NCI-H187 (cell line): ENCODE data around the gene NKPD1.
A peak's percentile ranks its signal among the peaks of the same experiment; 100 is the strongest.

Source experiments
- DNase-seq, 2 experiments: peaks; one replicate each; lab custom pipeline; 2025; lab: John Stamatoyannopoulos, UW

NKPD1 gene

DNA sequence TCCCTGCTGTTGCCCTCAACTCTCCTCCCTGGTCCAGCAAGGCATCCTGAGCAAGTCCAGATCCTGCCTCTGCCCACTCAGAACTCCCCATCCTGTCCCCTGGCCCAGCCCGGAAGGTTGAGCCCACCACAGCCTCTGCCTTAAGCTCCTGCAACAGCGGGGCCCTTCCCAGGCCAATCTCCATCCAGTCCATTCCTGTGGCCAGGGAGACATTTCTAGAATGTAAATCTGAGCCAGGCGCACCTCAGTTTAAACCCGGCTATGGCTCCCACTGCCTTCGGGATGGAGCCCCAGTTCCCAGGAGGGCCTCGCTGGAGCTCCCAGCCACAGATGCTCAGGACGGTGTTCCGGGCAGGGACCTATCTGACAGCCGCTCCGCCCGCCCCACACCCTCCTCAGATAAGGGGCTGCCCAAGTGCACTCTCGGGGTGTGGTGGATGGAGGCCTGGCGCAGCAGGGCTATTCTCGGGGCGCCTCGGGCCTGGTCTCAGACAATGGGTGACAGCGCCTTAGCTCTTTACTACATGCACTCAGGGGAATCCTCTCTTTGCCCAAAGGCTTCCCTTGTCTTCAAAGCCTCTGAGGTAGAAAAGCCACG, 11.9 kb upstream of the NKPD1 start:
- DNase-seq: no peak

- no peak for DNase-seq
These were observed 11.4 kb upstream of the NKPD1 start for GRCh38 chr19:45172173-45172572.

DNA sequence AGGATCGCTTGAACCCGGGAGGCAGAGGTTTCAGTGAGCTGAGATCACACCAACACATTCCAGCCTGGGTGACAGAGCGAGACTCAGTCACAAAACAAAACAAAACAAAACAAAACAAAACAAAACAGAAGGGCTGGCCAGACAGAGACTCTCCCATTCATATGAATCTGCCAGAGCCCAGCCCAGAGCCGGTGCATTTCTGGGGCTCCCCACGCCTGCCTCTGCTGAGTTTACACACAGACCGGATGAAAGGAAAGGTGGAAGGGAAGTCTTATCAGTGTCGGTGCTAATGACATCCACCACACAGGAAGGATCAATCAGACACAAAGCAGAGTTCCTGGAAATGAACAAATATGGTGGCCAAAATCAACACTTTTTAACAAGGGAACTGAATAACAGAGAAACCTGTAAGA, 10.4 kb upstream of the NKPD1 start:
- DNase-seq: no peak

DNA sequence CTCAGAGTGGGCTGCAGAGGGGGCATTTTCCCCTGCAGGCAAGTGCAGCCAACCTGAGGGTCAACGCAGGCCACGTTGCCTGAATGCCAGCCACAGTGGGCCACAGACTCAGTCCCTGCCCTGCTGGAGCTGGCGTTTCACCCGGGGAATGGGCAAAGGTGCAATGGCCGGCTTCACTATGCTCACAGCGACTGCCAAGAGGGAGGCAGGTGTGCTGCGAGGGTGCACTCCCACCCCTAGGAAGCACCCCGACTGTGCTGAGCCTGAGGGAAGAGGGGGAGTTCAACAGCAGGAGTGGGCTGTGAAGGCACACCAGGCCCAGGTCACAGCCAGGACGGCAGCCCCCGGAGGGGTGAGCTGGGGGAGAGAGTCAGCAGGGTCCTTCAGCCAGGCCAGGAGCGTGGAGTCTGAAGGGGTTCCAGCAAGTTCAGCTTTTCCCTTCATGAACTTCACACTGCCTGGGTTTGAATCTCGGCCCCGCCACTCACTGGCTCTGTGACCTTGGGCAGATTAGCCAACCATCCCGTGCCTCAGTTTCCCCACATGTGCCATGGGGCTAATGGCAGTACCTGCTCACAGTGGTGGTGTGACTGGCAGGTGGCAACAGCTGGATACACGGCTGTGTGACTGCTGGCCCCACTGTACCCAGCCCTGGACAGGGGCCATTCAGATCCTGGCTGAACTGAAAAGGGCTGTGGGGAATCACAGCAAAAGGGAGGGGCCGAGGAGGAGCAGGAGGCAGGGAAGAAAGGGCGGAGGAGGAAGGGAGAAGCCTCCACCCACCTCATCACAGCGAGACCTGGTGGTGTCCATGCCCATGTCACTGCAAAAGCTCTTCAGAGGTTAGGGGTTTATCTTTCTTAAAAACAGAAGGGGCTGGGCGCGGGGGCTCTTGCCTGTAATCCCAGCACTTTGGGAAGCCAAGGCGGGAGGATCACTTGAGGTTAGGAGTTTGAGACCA, 9.6 kb upstream of the NKPD1 start:
- DNase-seq: no peak

DNA sequence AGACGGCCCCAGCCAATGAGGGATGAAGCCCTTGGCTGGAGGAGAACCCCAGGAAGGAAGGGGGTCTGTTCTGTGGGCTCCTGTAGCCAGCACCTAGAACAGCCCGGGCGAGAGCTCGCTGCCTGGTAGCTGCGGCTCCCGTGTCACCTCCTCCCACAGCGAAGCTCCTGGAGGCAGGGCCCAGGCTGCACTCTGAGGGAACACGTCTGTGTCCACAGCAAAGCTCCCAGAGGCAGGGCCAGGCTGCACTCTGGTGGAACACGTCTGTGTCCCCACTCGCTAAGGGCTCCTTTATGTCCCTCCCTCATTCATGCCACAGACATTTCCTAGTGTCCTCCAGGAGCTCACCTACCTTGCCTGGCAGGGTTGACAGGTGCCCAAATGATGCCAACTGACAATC, 8.8 kb upstream of the NKPD1 start:
- no peak for DNase-seq

GRCh38 chr19:45168767-45169351, 8.1 kb upstream of the NKPD1 start:
- DNase-seq: no peak

DNA sequence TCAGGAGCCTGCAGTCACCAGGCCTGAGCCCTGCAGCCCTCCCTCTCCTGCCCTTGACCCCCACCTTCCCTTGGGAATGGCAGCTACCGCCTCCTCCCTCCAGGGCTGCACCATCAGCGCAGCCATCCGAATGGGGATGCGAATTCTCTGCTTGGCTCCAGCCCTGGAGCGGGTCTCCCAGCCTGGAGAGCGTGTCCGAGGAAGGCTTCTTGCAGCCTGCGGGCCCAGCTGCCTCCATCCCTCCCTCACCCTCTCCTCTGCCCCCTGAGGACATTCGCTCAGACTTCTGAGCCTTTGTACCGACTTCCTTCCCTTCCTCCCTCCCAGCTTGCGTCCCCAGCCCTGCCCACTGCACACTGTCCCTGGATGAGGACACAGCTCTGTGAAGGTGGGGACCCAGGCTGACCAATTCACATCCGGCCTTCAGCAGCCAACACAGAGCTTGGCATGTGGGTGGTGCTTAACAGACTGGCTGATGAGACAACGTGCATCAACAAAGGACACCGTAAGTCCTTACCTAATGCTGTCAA, 6.0 kb upstream of the NKPD1 start:
- DNase-seq: peak; percentile 31 to 58

DNA sequence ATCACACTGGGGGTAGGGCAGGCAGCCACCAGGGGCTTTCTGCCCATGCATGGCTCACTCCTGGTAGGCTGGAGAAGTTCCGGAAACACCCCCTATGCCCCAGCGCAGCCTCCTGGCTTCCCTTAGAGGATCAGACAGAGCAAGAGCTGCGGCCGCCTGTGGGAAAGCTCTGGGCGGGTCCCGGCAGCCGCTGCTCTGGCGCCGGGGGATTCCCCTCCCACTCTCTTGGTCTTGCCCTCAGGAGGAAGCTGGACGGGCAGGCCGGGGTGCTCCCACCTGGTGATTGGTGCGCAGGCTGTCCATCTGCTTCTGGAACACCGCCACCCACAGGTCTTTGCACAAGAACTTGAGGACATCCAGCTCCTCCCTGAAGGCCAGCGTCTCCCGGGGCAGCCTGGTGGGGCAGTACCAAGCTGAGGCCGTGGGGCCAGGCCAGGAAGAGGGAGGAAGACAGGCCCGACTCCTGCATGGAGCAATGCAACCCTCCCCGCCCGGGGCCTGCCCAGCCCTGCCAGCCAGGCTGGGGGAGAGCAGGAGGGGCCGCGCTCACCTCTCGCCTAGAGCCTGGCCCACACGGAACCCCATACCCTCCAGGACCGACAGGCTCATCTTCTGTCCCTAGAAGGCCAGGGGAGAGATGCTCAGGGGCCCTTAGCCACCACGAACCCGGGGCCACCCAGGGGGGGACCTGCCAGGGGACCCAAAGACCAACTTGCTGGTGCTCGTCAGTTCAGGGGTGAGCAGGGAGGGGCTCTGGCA, 4.0 kb upstream of the NKPD1 start:
- no peak for DNase-seq

- DNase-seq: no peak
These were observed 3.1 kb upstream of the NKPD1 start for GRCh38 chr19:45163751-45164460.

DNA sequence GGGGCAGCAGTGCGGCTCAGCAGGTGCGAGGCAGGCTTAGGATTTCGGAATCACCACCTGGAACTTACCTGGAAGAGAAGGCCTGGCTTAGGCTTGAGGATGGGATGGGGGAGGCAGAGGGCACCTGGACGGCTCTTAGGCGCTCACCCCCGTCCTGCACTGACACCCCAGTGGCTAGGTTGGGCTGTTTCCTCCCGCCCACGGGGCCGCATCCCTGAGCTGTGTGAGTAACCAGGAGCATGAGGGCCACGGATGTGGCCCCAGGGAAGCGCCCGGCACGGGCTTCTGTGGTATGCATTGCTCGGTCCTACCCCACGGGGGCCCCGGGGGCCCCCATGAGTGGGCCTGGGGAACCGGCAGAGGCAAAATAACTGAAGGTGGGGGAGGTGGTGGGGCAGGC, 2.4 kb upstream of the NKPD1 start:
- no peak for DNase-seq

DNA sequence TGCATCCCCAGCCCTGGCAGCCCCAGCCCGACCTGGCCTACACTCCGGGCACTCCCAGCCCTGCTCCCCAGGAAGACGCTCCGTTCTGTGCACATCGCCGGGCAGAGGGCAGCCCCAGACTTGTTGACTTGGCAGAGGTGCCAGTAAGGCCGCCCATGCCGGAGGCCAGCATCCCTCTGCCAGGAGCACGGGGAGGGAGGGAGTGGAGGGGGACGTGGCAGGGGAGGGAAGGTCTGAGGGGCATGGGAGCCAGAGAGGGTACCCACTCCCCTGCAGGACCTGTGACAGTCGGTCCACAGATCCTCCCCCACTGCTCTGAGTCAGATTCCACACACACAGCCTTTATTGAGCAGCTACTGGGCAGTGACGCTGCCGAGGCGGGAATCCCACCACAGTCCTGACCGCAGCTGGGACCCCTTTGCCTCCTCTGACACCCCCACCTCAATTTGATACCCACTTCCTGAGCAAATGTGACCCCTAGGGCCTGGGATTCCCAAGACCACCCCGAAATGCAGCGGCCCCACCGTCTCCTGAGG, 1.9 kb upstream of the NKPD1 start:
- no peak for DNase-seq

GRCh38 chr19:45161738-45162607, 1.2 kb upstream of the NKPD1 start:
- no peak for DNase-seq

DNA sequence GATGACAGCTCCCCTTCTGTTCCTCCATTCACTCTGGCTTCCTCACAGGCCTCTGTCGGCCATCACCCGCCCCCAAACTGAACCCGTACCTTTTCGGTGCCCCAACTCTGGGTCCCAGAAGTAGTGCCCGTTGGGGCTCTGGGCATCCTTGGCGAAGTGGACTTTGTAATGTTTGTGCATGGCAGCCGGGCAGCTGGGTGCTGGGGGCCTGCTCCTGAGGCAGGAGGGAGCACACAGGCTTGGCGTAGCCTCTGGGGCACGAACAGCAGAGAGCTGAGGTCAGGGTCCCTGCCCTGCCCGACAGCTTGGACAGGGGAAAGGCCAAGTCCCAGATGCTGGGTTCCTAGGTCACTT, 834 bp downstream of the NKPD1 start:
- no peak for DNase-seq

DNA sequence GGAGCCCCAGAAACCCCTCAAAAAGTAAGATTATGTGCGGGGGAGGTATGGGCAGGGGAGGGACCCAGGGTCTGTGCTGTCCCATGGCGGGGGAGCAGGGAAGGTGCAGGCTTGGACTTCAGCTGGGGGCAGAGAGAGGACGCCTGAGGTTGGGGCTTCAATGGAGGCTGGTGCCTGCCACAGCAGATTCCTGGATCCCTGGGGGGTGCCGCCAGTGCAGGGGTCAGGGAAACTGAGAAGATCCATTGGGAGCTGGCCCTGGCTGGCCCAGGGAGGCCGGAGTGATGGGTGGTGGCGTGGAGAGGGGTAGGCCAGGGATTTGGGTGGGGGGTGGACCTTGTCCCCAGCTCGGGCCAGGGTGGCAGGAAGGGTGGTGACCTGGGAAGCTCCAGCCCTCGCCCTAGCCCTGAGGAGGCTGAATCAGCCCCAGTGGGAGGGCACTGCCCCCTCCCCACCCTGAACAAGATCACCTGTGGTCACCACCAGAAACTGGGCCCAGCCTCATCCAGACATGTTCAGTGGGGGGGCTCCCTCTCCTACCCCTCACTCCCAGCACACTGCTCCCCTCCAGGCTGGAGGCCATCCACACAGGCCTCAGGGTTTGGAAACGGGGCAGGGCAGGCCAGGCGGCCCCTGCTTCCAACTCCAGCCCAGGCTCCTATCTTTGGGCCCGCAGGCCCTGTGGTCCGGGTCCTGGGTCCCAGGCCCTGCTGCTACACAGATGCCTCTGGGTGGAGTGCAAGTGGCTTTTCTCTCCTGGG, 1.4 kb downstream of the NKPD1 start:
- DNase-seq: no peak

- no peak for DNase-seq
These were observed 2.1 kb downstream of the NKPD1 start for GRCh38 chr19:45158503-45159209.

- DNase-seq: no peak
These were observed 4.0 kb downstream of the NKPD1 start for GRCh38 chr19:45156751-45157150.

- DNase-seq: no peak
These were observed 4.7 kb downstream of the NKPD1 start for GRCh38 chr19:45156011-45156630.

- DNase-seq: no peak
These were observed 6.5 kb downstream of the NKPD1 start for GRCh38 chr19:45154064-45154827.
